HG03159 (cell line): ENCODE measurements around the gene CENPC.
"Not testable (repeated sequence)": the region's sequence is repeated elsewhere in the genome, so short reads cannot be mapped to it uniquely, and the experiment has no call there.

ENCODE experiments used
- ATAC-seq: cut with Tn5 transposase; IDR thresholded peaks from one replicate; pipeline ENCODE4 v1.9.1; 2021; ENCODE audit warnings: mild to moderate bottlenecking, moderate library complexity; ENCODE audit not compliant: unreplicated experiment

CENPC gene

GRCh38 chr4:67470871-67471270, 74.4 kb downstream of the CENPC start:
- no peak for ATAC-seq

- ATAC-seq: no peak
Measured at GRCh38 chr4:67468830-67469229, 76.5 kb downstream of the CENPC start.

GRCh38 chr4:67466751-67467150, 78.6 kb downstream of the CENPC start:
- ATAC-seq: no peak

- ATAC-seq: no peak
Measured at GRCh38 chr4:67465763-67466052, 79.6 kb downstream of the CENPC start.

GRCh38 chr4:67465032-67465762, 80.1 kb downstream of the CENPC start:
- ATAC-seq: no peak

GRCh38 chr4:67460574-67460973, 84.7 kb downstream of the CENPC start:
- ATAC-seq: no peak

- no peak for ATAC-seq
Measured at GRCh38 chr4:67459164-67459563, 86.1 kb downstream of the CENPC start.

- ATAC-seq: no peak
Measured at GRCh38 chr4:67456577-67457196, 88.6 kb downstream of the CENPC start.

- ATAC-seq: not testable (repeated sequence)
Measured at GRCh38 chr4:67452846-67453205, 92.5 kb downstream of the CENPC start.

- no peak for ATAC-seq
Measured at GRCh38 chr4:67452100-67452845, 93.0 kb downstream of the CENPC start.

GRCh38 chr4:67451464-67451863, 93.8 kb downstream of the CENPC start:
- ATAC-seq: no peak

GRCh38 chr4:67448621-67449020, 96.7 kb downstream of the CENPC start:
- no peak for ATAC-seq

GRCh38 chr4:67447873-67448272, 97.4 kb downstream of the CENPC start:
- no peak for ATAC-seq

- no peak for ATAC-seq
Measured at GRCh38 chr4:67446811-67447210, 98.5 kb downstream of the CENPC start.

- not testable (repeated sequence) for ATAC-seq
Measured at GRCh38 chr4:67445881-67446280, 99.4 kb downstream of the CENPC start.

GRCh38 chr4:67438975-67439374, 106.3 kb downstream of the CENPC start:
- ATAC-seq: no peak

GRCh38 chr4:67437974-67438713, 107.2 kb downstream of the CENPC start:
- no peak for ATAC-seq

- ATAC-seq: peak; percentile 95
Measured at GRCh38 chr4:67436742-67437141, 108.6 kb downstream of the CENPC start.

GRCh38 chr4:67430989-67431388, 114.3 kb downstream of the CENPC start:
- no peak for ATAC-seq

- no peak for ATAC-seq
Measured at GRCh38 chr4:67428819-67429218, 116.5 kb downstream of the CENPC start.
